HL-60 (cell line): Measurements from ENCODE around the gene RIN3.

Experiments used
- POLR2AphosphoS5 ChIP-seq: IDR thresholded peaks from 2 replicates; pipeline ENCODE4 v1.6.1; 2012; ENCODE audit warnings: low read depth
- TF ChIP-seq, protein P1 (sequence below): IDR thresholded peaks from one replicate; pipeline ENCODE4 v1.5.1; 2011; ENCODE audit warnings: low read length, control low read depth, inconsistent platforms; ENCODE audit not compliant: insufficient read depth
- TF ChIP-seq, protein P2 (sequence below): IDR thresholded peaks from 2 replicates; pipeline ENCODE4 v1.6.1; 2012; ENCODE audit warnings: low read depth; ENCODE audit not compliant: insufficient replicate concordance

DNA sequence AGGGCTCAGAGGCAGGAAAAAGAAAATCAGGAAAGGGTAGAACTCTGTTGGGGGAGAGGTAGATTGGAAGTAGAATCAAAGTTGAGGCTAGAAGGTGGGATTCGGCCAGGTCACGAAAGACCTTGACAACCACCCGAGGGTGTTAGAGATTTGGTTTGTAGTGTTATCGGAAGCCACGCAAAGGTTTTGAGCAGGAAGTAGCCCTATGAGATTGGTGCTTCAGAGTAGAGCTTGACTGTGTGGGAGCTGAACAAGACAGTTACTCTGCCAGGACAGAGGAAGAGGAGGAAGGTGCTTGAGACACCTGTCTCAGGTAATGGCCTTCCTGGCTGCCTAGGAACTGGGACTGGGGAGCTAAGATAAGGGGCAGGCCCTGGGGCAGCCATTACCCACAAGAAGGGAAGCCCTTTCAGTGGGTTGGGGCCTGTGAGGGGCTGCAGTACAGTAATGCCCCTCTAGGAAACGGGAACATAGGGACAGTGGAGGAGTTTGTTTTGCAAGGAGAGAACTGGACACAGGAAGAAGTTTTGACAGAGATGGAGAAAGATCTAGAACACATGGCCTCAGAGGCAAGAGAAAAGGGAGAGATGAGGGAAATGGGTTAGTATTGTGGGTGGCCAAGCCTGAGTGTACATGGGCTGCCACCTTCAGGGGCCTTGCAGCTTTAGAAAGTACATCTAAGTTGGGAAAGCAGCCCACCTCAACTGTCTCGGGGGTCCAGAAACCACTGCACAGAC lies 73.5 kb downstream of the RIN3 start:
- TF ChIP-seq, protein P1, sequence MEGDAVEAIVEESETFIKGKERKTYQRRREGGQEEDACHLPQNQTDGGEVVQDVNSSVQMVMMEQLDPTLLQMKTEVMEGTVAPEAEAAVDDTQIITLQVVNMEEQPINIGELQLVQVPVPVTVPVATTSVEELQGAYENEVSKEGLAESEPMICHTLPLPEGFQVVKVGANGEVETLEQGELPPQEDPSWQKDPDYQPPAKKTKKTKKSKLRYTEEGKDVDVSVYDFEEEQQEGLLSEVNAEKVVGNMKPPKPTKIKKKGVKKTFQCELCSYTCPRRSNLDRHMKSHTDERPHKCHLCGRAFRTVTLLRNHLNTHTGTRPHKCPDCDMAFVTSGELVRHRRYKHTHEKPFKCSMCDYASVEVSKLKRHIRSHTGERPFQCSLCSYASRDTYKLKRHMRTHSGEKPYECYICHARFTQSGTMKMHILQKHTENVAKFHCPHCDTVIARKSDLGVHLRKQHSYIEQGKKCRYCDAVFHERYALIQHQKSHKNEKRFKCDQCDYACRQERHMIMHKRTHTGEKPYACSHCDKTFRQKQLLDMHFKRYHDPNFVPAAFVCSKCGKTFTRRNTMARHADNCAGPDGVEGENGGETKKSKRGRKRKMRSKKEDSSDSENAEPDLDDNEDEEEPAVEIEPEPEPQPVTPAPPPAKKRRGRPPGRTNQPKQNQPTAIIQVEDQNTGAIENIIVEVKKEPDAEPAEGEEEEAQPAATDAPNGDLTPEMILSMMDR, result no peak
- no peak for TF ChIP-seq POLR2AphosphoS5
- TF ChIP-seq, protein P2, sequence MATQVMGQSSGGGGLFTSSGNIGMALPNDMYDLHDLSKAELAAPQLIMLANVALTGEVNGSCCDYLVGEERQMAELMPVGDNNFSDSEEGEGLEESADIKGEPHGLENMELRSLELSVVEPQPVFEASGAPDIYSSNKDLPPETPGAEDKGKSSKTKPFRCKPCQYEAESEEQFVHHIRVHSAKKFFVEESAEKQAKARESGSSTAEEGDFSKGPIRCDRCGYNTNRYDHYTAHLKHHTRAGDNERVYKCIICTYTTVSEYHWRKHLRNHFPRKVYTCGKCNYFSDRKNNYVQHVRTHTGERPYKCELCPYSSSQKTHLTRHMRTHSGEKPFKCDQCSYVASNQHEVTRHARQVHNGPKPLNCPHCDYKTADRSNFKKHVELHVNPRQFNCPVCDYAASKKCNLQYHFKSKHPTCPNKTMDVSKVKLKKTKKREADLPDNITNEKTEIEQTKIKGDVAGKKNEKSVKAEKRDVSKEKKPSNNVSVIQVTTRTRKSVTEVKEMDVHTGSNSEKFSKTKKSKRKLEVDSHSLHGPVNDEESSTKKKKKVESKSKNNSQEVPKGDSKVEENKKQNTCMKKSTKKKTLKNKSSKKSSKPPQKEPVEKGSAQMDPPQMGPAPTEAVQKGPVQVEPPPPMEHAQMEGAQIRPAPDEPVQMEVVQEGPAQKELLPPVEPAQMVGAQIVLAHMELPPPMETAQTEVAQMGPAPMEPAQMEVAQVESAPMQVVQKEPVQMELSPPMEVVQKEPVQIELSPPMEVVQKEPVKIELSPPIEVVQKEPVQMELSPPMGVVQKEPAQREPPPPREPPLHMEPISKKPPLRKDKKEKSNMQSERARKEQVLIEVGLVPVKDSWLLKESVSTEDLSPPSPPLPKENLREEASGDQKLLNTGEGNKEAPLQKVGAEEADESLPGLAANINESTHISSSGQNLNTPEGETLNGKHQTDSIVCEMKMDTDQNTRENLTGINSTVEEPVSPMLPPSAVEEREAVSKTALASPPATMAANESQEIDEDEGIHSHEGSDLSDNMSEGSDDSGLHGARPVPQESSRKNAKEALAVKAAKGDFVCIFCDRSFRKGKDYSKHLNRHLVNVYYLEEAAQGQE, result no peak
